HG02943 (cell line): ENCODE results near the gene SLC12A6.
"Not testable (repeated sequence)": the region's sequence is repeated elsewhere in the genome, so short reads cannot be mapped to it uniquely, and the experiment has no call there.

Source experiments
- ATAC-seq: cut with Tn5 transposase; IDR thresholded peaks from one replicate; pipeline ENCODE4 v1.9.1; 2021; ENCODE audit warnings: mild to moderate bottlenecking, low read depth, moderate library complexity; ENCODE audit not compliant: unreplicated experiment

The SLC12A6 gene

DNA sequence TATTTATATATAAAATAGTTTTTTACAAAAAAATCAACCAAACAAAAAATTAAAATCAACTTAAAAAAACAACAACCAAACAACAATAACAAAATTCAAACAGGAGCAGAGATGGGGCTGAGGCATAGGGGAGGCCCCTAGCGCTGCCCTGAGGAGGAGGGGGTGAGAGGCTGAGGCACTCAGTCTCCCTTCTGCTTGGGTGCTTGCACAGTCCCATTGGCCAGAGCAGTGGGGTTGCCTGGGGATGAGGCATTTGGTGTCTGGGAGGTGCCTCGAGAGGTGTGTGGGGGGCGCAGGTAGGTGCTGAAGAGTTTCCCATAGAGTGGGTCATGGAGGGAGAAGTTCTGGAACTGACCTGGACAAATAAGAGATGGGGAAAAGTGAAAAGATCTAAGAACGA lies 21.4 kb upstream of the SLC12A6 start:
- ATAC-seq: no peak

DNA sequence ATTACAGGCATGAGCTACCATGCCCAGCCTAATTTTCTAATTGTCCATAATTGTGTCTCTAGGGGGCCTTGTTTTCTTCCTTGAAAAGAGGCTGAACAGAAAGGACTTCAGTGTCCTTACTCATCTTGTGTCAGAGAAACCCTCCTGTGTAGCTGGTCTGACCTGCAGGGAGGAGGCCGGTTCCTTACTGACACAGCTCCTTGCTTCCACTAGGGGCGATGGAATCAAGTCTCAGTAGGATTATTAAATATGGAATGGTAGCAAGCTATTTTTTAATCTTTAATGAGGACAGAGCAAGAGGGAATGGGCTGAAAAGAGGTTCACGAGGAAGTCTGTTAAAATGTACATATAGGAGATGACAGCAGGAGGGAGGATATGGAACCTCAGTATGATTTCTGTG lies 20.8 kb upstream of the SLC12A6 start:
- ATAC-seq: no peak

DNA sequence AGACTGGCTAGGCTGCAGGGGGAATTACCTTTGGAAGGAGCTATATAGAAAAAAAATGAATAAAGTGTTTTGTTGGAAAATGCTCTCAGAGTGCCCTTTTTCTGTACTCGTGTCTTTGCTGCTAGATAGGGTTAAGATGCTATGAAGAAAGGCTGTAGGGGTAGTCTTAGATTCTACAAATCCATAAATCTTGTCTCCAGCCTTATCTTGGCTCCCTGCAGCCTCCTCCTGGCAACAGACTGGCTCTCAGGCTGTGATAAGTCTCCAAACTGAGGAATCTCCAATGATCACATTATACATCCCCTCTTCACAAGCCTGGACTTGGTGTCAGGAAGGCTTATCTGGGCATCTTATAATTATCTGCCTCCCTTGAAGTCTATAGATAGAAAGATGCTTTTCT lies 20.1 kb upstream of the SLC12A6 start:
- ATAC-seq: no peak

DNA sequence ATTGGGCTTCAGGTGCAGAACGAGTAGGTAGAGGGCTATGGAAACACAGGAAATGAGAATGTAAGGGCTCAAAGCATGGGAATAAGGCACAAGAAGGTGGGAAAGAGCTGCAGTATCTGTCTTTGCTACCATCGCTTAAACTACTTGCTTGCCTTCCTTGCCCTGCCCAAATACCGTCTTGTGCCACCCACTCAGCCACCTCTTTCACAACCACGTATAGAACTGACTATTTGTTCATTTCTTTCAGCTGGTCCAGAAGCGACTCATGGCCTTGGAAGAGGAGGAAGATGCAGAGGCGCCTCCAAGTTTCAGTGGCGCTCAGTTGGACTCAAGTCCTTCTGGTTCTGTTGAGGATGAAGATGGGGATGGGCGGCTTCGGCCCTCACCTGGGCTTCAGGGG lies 17.7 kb upstream of the SLC12A6 start:
- no peak for ATAC-seq

DNA sequence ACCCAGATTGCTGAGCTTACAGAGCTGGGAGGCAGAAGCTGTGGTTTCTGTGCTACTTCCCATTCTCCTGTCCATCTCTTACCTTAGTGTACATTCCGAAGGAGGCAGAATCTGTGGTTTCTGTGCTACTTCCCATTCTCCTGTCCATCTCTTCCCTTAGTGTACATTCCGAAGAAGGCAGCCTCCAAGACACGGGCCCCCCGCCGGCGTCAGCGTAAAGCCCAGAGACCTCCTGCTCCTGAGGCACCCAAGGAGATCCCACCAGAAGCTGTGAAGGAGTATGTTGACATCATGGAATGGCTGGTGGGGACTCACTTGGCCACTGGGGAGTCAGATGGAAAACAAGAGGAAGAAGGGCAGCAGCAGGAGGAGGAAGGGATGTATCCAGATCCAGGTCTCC lies 16.7 kb upstream of the SLC12A6 start:
- ATAC-seq: no peak

DNA sequence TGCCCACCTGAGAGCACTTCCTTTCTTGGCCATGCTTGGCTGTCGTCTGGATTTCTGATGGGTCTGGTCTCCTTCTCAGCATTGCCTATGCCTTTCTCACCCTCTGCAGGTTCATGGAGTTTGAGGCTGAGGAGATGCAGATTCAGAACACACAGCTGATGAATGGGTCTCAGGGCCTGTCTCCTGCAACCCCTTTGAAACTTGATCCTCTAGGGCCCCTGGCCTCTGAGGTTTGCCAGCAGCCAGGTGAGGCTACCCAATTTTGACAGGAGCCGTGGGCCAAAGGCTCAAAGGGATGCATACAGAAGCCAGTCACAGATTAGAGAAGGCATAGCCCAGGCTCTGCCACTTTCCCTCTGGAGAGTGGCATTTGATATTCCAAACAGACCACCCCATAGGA lies 16.0 kb upstream of the SLC12A6 start:
- no peak for ATAC-seq

DNA sequence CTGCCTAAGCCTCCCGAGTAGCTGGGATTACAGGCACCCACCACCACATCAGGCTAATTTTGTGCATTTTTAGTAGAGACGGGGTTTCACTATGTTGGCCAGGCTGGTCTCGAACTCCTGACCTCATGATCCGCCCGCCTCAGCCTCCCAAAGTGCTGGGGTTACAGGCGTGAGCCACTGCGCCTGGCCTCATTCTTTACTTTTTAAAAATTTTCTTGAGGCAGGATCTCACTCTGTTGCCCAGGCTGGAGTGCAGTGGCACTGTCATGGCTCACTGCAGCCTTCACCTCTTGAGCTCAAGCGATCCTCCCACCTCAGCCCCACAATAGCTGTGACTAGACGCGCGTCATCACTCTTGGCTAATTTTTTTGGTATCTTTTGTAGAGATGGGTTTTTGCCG lies 15.4 kb upstream of the SLC12A6 start:
- ATAC-seq: not testable (repeated sequence)

DNA sequence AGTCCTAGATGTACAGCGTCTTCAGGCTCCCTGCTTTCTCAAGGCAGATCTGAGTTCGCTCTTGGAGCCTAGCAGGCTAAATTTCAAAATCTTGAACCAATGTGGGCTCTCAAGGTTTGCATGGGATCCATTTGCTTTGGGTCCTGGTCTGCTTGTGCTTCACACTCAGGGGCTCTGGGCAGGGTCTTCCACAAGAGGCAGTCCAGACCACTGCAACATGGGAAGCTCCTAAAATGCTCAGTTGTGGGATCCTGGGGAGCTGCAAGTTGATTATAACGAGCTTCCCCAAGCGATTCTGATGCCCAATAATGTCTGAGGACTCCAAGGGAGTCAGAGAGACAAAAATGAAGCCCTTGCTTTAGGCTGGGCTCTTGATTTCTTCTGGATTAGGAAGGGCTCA lies 12.2 kb upstream of the SLC12A6 start:
- no peak for ATAC-seq

DNA sequence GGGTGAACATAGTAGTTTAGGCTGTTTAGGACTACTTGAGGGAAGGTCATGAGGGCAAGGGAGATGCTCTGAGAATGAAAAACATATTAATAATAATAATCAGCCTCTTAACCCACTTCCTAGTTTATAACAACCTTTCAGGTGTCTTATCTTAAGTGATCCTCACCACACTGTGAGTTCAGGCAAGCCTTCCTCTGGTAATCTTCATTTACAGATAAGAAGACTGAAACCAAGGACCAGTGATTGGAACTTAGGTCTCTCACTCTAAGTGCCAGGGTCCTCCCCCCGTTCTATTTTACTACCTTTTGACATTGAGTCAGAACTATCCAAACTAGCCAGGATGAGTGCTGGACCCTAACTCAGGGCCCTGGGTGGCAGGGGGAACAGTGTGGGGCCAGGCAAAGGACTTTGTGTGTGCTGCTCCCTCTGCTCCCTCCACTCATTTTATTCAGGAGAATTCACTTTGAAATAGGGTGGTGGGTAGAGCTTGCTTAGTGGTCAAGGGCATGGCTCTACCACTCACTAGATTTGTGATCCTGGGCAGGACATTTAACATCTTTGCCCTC lies 11.2 kb upstream of the SLC12A6 start:
- ATAC-seq: no peak

DNA sequence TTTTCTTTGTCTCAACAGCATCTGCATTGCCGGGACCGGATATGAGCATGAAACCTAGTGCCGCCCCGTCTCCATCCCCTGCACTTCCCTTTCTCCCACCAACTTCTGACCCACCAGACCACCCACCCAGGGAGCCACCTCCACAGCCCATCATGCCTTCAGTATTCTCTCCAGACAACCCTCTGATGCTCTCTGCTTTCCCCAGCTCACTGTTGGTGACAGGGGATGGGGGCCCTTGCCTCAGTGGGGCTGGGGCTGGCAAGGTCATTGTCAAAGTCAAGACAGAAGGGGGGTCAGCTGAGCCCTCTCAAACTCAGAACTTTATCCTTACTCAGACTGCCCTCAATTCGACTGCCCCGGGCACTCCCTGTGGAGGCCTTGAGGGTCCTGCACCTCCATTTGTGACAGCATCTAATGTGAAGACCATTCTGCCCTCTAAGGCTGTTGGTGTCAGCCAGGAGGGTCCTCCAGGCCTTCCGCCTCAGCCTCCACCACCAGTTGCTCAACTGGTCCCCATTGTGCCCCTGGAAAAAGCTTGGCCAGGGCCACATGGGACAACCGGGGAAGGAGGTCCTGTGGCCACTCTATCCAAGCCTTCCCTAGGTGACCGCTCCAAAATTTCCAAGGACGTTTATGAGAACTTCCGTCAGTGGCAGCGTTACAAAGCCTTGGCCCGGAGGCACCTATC lies 10.5 kb upstream of the SLC12A6 start:
- ATAC-seq: no peak

DNA sequence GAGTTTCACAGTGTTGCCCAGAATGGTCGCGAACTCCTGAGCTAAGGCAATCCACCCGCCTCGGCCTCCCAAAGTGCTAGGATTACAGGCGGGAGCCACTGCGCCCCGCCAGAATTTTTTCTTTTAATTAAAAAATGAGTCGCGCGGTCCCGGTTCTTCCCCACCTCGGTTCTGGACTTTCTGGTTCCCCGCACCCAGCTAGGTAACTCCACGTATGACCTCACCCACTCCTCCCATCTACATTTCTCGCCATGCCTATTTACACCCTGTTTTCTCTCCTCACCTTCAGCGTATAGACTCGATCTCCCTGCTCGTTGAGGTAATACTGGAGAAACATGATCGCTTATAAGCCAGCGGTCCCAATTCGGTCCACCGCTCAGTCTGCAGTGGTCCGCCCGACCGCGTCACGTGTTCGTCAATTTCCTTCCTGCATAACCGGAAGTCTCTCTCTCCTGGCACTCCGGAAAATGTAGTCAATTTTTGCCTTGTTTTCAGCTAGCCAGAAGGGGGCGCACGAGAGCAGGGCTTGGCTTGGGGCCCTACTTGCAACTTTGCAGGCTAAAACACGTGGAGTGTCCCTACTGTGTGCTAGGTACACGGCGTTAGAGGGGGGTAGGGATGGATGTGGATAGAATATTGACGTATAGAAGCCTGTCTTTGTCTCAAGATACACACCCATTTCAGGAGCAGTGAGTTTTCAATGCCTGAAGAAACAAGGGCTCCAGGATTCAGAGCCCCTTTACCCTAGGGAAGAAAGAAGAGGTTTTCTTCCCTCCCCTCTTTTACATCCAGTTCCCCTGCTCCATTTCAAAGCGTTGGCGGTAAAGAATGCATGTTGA lies 5.4 kb upstream of the SLC12A6 start, which contains the start of the genes NOP10 and NUTM1:
TSS of gene NOP10 (minus strand) at position 400 of the 839 bp plus-strand sequence. CDS start at position 337, 63 bp downstream.
TSS of gene NUTM1 (plus strand) at position 579 of the 839 bp plus-strand sequence. CDS start 382 bp downstream, outside the sequence.
- ATAC-seq: peak; percentile 92

DNA sequence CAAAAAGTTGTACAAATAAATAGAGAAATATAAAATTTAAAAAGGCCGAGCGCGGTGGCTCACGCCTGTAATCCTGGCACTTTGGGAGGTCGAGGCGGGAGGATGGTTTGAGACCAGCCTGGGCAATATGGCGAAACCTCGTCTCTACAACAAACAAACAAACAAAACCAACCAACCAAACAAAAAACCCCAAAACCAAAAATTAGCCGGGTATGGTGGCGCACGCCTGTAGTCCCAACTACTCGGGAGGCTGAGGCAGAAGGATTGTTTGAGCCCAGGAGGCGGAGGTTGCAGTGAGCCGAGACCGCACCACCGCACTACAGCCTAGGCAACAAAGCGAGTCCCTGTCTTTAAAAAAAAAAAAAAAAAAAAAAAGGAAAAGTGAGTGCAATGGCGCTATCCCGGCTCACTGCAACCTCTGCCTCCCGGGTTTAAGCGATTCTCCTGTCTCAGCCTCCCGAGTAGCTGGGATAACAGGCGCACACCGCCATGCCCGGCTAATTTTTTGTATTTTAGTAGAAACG lies 4.7 kb upstream of the SLC12A6 start:
- not testable (repeated sequence) for ATAC-seq

DNA sequence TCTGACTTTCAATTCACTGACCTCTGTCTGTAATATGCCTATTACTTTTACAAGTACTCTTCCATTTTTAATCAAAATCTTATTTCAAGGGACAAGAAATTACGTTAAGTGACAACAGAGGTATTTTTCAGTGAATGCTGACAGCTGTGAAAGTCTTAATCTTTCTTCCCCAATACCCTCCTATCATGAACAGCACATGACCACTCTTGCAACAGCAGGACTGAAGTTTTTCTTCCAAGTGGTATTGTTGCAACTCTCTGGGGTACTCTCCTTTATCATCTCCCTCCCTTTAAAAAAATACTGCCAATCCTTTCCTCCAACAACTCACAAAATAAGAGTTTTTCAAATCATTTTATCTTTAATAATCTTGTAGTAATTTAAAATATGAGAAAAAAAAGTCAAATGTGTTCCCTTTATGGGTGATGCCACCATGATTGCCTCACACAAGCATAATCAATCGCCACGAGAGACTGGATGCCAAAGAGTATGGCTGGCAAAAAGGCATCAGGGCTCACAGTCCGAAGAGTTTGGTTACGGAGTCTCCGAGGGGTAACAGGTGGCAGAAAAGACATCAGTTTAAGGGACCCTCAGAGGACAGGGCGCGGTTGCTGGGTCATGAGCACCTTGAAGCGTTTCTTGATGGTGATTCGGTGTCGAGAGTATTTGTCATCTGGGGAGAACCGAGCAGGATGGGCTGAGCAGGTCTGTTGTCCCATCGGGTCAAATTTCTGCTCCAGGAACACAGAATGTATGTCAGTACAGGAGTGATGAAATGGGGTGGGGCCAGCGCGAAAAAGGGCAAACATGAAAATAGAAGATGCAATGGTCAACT lies 4.0 kb upstream of the SLC12A6 start:
- no peak for ATAC-seq

DNA sequence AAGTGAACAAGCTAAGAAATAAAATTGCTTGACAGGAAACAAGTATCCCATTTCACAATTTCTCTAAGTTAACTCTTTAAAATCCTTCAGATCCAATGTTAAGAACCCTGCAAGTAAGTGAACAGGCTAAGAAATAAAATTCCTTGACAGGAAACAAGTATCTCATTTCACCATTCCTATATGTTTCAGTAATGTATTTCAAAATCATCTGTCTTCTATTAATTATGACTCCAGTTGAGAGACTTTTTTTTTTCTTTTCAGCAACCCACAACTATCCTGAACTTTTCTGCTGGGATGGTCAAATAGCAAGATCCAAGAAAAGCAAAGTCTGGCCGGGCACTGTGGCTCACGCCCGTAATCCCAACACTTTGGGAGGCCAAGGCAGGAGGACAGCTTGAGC lies 2.4 kb upstream of the SLC12A6 start:
- no peak for ATAC-seq

DNA sequence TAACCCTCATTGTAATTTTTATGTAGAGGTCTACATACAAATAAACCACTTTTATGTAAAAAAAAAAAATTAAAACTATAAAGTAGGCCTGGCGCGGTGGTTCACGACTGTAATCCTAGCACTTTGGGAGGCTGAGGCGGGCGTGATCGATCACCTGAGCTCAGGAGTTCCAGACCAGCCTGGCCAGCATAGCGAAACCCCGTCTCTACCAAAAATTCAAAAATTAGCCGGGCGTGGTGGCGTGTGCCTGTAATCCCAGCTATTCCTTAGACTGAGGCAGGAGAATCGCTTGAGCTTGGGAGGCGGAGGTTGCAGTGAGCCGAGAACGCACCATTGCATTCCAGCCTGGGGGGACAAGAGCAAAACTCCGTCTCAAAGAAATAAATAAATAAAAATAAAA lies 766 bp upstream of the SLC12A6 start:
- ATAC-seq: no peak

DNA sequence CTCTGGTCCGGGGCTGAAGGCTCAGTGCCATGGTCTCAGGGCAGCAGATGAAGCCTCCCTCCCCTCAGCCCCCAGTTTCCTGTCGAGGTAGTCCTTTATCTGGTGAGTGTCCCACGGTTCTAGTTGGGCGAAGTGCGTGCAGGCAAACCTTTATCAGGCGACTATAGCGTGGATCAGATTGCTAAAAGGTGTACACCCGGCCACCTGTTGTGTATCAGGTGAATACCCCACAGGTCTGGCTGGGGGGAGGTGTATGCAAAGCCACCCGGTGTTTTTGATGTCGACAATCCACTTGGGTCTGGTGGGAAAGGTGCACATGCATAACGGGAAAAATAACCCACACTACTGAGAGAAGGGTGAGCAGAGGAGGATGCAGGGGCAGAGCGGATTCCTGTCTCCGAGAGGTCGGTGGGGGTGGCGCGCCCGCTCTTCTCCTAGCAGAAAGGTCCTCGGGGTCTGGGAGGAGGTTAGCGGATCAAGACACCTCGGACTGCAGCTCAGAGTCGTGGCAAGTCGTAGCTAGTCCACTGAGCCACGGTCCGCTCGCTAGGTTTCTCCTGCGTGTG lies 507 bp downstream of the SLC12A6 start:
- ATAC-seq: peak; percentile 5

DNA sequence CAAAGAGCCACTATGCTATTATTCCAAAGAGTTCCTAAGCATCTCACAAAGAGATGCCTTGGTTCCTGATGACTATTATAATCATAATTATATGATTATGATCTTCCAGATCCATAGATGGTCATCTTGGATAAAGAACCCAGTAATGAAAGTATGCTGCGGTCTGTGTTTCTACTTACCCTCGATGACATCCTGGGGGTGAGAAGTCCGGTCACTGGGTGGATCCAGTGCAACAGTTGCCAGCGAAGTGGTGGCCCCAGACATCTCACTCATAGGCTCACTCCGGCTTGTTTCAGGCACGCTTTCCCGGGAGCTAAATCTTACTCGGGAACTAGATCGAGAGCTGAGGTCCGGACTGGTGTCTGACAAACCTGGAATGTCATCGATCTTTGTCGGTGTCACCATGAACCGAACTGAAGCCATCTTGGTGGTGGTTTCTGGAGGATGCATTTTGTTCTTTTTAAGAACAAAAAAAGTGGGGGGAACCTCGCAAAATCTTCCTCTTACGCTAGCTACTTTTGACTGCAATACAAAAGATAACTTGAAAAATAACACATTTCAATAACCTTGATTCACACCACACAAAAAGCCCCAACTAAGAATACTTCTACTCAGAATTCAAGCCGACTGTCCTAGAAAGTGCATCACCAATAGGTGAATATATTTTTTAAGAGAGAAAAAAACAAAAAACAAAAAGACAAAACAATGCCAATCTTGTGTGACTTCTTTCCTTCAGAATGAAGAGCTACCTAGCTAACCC lies 1.2 kb downstream of the SLC12A6 start:
- no peak for ATAC-seq

DNA sequence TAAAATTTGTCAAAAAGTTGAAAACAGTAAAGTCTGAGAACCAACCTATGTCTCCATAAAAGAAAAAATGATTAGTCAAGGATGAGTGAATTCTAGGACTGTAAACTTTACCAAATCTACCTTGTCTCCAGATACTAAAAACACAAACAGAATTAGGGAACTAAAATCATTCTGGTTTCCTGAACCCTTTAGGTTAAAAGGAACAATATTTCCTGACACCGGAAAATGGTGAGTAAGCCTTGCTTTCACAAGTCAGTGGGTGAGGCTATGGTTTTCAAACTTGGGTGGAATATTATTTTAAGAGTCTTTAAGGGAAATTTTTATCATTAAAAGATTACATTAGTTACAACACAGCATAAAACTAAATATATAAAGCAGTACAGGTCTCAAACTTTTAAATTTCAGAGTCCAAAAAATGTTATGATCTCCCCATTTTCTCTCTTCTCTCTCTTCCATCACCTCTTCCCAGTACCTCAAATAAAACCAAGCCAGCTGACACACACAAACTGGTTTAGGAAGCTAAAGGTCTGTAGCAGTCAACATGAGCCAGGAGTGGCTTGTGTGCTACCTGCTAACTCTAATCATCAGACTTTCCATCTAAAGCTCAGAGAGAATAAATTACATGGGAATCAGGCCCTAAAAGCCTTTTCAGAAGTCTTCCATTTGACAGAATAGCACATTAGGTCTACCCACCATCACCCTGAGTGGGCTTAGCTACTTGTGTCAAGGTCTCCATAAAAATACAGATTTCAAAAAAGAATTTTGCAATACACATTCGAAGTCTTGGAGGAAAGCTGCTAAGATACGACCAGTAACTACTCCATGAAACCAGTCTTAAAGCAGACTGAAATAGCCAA lies 2.2 kb downstream of the SLC12A6 start:
- no peak for ATAC-seq
